Spleen (tissue), 11 donors: ENCODE measurements around the gene MLLT10. TPM values are rescaled to one million over a fixed set of nuclear protein-coding genes. Genes with fewer than 3 reads are reported as not detected.
"Not testable (repeated sequence)": the region's sequence is repeated elsewhere in the genome, so short reads cannot be mapped to it uniquely, and the experiment has no call there.

Source experiments
- DNase-seq: peaks from one replicate; pipeline ENCODE4 v3.0.0-alpha.2; 2020
- H3K27ac ChIP-seq, 8 donors: fragments of 200-600 bp; sonication (generic) in 7 of 8; 1 replicate in 4 of 8; 2 replicates in 4 of 8; pipeline versions ENCODE4 v1.5.0 to v1.8.0; 2016 to 2021; ENCODE audit warnings: inconsistent platforms in 4 of 8, mild to moderate bottlenecking in 4 of 8, moderate library complexity in 1 of 8
- H3K27me3 ChIP-seq, 7 donors: fragments of 200-600 bp; sonication (generic) in 6 of 7; replicated peaks in 1 of 7; 1 replicate in 4 of 7; 2 replicates in 3 of 7; pipeline versions ENCODE4 v1.5.0 to v1.8.0; 2016 to 2021; ENCODE audit warnings: inconsistent platforms in 3 of 7, mild to moderate bottlenecking in 1 of 7
- H3K36me3 ChIP-seq, 6 donors: fragments of 200-600 bp; sonication (generic) in 5 of 6; 1 replicate in 4 of 6; 2 replicates in 2 of 6; pipeline versions ENCODE4 v1.5.0 to v1.8.0; 2016 to 2021; ENCODE audit warnings: inconsistent platforms in 2 of 6
- H3K4me1 ChIP-seq, 6 donors: fragments of 200-600 bp; sonication (generic) in 5 of 6; 1 replicate in 3 of 6; 2 replicates in 3 of 6; pipeline versions ENCODE4 v1.5.0 to v1.8.0; 2016 to 2021; ENCODE audit warnings: inconsistent platforms in 3 of 6
- H3K4me3 ChIP-seq, 8 donors: fragments of 200-600 bp; sonication (generic) in 7 of 8; 1 replicate in 4 of 8; 2 replicates in 4 of 8; pipeline versions ENCODE4 v1.5.0 to v1.8.0; 2016 to 2021; ENCODE audit warnings: inconsistent platforms in 4 of 8, mild to moderate bottlenecking in 4 of 8, moderate library complexity in 2 of 8
- H3K9me3 ChIP-seq, 8 donors: fragments of 200-600 bp; sonication (generic) in 7 of 8; 1 replicate in 4 of 8; 2 replicates in 4 of 8; pipeline versions ENCODE4 v1.5.0 to v1.8.0; 2016 to 2021; ENCODE audit warnings: inconsistent platforms in 4 of 8
- POLR2A ChIP-seq, 3 donors: fragments of 450-650 bp; IDR thresholded peaks; one replicate each; pipeline ENCODE4 v1.5.1; 2017; ENCODE audit warnings: antibody characterized with exemption in 3 of 3, mild to moderate bottlenecking in 1 of 3
- POLR2AphosphoS5 ChIP-seq, 3 donors: sonication (generic); formaldehyde crosslinking; IDR thresholded peaks; one replicate each; pipeline ENCODE4 v1.5.1; 2017; ENCODE audit warnings: antibody characterized with exemption in 3 of 3
- WGBS, 5 donors: extraction: QIAGEN DNeasy Blood & Tissue Kit in 3 of 5; methylation state at CpG; one replicate each; pipeline versions ENCODE4 v1.1.5 to v1.1.7; 2013 to 2018; 5-methylcytosine and 5-hydroxymethylcytosine counted together
- intact Hi-C: fragments of 100-400 bp; cut with DNase I; formaldehyde crosslinking; loops from one replicate; pipeline ENCODE4 v1.15.0; 2023; ENCODE audit warnings: low total_unique reads
- polyA plus RNA-seq, 3 donors: library from polyadenylated mRNA; stranded (reverse); fragments of 200-250 nt; gene quantifications; one replicate each; pipeline ENCODE4 v1.2.1, GENCODE V29; 2013
- total RNA-seq, 7 donors: library from RNA; depleted of rRNA in 3 of 7; stranded (reverse); fragments of >200 nt in 3 of 7; fragmentation: NEBNext Ultra II Directional in 4 of 7; extraction: Animal tissue kit (Norgen Biotek cat#: 25700) in 4 of 7; gene quantifications; one replicate each; pipeline versions ENCODE4 v1.1.0 to v1.2.1, GENCODE V29; 2016 to 2021
- TF ChIP-seq, protein P1 (sequence below), 11 experiments: fragments of 200-600 bp in 7 of 11; fragments of 450-650 bp in 4 of 11; sonication (generic) in 4 of 11; IDR thresholded peaks in 8 of 11; conservative IDR thresholded peaks in 3 of 11; 1 replicate in 7 of 11; 2 replicates in 4 of 11; pipeline versions ENCODE4 v1.4.0 to v1.8.0; 2016 to 2021; ENCODE audit warnings: antibody characterized with exemption in 11 of 11, inconsistent platforms in 4 of 11, mild to moderate bottlenecking in 1 of 11
- donor health status: healthy with polysubstance abuse.
- donor health status: DM: no; HTN: no; CAD: no; lungs with moderate emphysema.
- donor health status: DM: no; HTN: no; CAD: no.
- donor health status: Bipolar disorder and iron deficiency.
- donor health status: healthy.
- donor health status: DM: no; HTN: no; CAD: no.
- donor health status: DM: yes; HTN: yes; CAD: no.

MLLT10 gene
- total and polyA plus RNA-seq, 10 donors = 9.5 to 58.1 (median 43.0) TPM

GRCh38 chr10:21572578-21572977, 38.5 kb downstream of the MLLT10 start:
- Histone ChIP-seq H3K4me3 (no peak overlapping the region), H3K36me3 (peaks cover 0 to 49% (median 2%) of the 10 kb centered on the region in 6 donors), H3K4me1 (peaks cover 0 to 41% (median 16%) of the 10 kb centered on the region in 6 donors), H3K27ac (no peak overlapping the region), H3K27me3 (no peaks in the 10 kb centered on the region), H3K9me3 (no peaks in the 10 kb centered on the region)
- WGBS, 5 donors = 81 to 89% (median 84%) methylated on average over 3 of the region's 3 CpGs
- DNase-seq = no peak
- no peak for TF ChIP-seq POLR2AphosphoS5 (IDR thresholded peaks at IDR 0.05)
- intact Hi-C loops = no loop called here

DNA sequence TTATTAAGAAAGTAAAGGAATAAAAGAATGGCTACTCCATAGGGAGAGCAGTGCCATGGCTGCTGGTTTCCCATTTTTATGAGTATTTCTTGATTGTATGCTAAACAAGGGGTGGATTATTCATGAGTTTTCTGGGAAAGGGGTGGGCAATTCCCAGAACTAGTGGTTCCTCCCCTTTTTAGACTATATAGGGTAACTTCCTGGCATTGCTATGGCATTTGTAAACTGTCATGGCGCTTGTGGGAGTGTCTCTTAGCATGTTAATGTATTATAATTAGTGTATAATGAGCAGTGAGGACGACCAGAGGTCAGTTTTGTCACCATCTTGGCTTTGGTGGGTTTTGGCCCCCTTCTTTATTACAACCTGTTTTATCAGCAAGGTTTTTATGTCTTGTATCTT, 40.5 kb downstream of the MLLT10 start:
- H3K4me3 ChIP-seq, H3K27me3 ChIP-seq, DNase-seq, intact Hi-C loops, H3K27ac ChIP-seq, H3K9me3 ChIP-seq: not testable (repeated sequence)
- peaks cover 0 to 38% (median 2%) of the 10 kb centered on the region in 6 donors for H3K36me3 ChIP-seq
- WGBS, 5 donors = 87 to 97% (median 92%) methylated on average over 2 of the region's 2 CpGs
- H3K4me1 ChIP-seq = peaks cover 0 to 46% (median 18%) of the 10 kb centered on the region in 6 donors

DNA sequence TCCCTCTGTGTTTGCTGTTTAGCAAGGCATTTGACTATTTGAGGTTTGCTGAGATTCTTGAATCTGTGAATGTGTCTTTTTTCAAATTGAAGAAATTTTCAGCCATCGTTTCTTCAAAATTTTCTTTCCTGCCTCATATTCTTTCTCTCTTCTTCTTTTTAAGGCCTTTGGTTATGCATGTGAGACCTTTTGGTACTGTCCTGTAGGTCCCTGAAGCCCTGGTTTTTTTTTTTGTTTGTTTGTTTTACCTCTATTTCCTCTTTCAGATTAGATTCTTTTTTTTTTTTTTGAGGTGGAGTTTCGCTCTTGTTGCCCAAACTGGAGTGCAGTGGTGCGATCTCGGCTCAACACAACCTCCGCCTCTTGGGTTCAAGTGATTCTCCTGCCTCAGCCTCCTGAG, 45.3 kb downstream of the MLLT10 start:
- Histone ChIP-seq H3K9me3 (no peaks in the 10 kb centered on the region), H3K4me3 (no peak overlapping the region), H3K36me3 (peaks cover 0 to 56% (median 0%) of the 10 kb centered on the region in 6 donors), H3K27ac (no peak overlapping the region), H3K27me3 (no peaks in the 10 kb centered on the region), H3K4me1 (peaks cover 0 to 26% (median 8%) of the 10 kb centered on the region in 6 donors)
- intact Hi-C loops = no loop called here
- TF ChIP-seq, protein P1, sequence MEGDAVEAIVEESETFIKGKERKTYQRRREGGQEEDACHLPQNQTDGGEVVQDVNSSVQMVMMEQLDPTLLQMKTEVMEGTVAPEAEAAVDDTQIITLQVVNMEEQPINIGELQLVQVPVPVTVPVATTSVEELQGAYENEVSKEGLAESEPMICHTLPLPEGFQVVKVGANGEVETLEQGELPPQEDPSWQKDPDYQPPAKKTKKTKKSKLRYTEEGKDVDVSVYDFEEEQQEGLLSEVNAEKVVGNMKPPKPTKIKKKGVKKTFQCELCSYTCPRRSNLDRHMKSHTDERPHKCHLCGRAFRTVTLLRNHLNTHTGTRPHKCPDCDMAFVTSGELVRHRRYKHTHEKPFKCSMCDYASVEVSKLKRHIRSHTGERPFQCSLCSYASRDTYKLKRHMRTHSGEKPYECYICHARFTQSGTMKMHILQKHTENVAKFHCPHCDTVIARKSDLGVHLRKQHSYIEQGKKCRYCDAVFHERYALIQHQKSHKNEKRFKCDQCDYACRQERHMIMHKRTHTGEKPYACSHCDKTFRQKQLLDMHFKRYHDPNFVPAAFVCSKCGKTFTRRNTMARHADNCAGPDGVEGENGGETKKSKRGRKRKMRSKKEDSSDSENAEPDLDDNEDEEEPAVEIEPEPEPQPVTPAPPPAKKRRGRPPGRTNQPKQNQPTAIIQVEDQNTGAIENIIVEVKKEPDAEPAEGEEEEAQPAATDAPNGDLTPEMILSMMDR (IDR thresholded peaks at IDR 0.05 in 8 of 11, conservative IDR thresholded peaks at IDR 0.05 in 3 of 11) = no peak
- TF ChIP-seq POLR2AphosphoS5 (IDR thresholded peaks at IDR 0.05) (no peak), POLR2A (IDR thresholded peaks at IDR 0.05) (no peak)
- WGBS, 5 donors = 79 to 94% (median 81%) methylated on average over 5 of the region's 5 CpGs
- no peak for DNase-seq

DNA sequence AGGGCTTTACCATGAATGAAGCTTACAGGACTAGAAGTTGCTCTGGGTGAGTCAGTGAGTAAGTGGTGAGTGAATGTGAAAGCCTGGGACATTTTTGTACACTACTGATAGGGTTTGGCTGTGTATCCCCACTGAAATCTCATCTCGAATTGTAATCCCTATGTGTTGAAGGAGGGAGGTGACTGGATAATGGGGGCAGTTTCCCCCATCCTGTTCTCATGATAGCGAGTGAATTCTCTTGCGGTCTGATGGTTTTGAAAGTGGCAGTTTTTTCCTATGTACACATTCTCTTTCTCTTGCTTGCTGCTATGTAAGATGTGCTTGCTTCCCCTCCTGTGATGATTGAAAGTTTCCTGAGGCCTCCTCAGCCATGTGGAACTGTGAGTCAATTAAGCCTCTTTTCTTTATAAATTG, 47.4 kb downstream of the MLLT10 start:
- DNase-seq, H3K9me3 ChIP-seq, H3K27ac ChIP-seq, H3K27me3 ChIP-seq, H3K4me3 ChIP-seq, intact Hi-C loops: not testable (repeated sequence)
- H3K4me1 ChIP-seq = peaks cover 0 to 29% (median 8%) of the 10 kb centered on the region in 6 donors
- WGBS, 5 donors = 48 to 63% (median 53%) methylated on average over 3 of the region's 3 CpGs
- peaks cover 0 to 50% (median 3%) of the 10 kb centered on the region in 6 donors for H3K36me3 ChIP-seq

- WGBS, 5 donors = 92 to 94% (median 93%) methylated on average over 9 of the region's 9 CpGs
- Histone ChIP-seq H3K27ac (peak overlapping the region in 3 of 8 donors; percentile 1 to 22 (median 18)), H3K4me3 (no peak overlapping the region), H3K36me3 (peaks cover 0 to 68% (median 3%) of the 10 kb centered on the region in 6 donors), H3K4me1 (peaks cover 0 to 20% (median 5%) of the 10 kb centered on the region in 6 donors), H3K27me3 (no peaks in the 10 kb centered on the region), H3K9me3 (no peaks in the 10 kb centered on the region)
- no peak for DNase-seq
- intact Hi-C loops = no loop called here
- TF ChIP-seq POLR2A (IDR thresholded peaks at IDR 0.05) (no peak), POLR2AphosphoS5 (IDR thresholded peaks at IDR 0.05) (no peak)
- TF ChIP-seq, protein P1 (IDR thresholded peaks at IDR 0.05 in 8 of 11, conservative IDR thresholded peaks at IDR 0.05 in 3 of 11) = no peak
These were observed 51.0 kb downstream of the MLLT10 start for GRCh38 chr10:21584834-21585530.
